ENCODE data around the gene FAM110A. TPM values are rescaled to one million over a fixed set of nuclear protein-coding genes. Genes with fewer than 3 reads are reported as not detected.

FAM110A gene
- total and polyA plus RNA-seq, 2 donors (not counting 3 experiments of a cell fraction or from before 2014, with no cell fraction given) = 4.6 to 5.4 TPM

- Histone ChIP-seq H3K27ac (ENCODE audit: insufficient read depth, low read depth, low read length) (no peak overlapping the region), H4K20me1 (replicated peaks; ENCODE audit: control insufficient read depth, extremely low read depth, insufficient read depth, low read length) (no peaks in the 10 kb centered on the region), H3K79me2 (ENCODE audit: control insufficient read depth, insufficient read depth, low read length) (no peaks in the 10 kb centered on the region), H3K36me3 (ENCODE audit: control insufficient read depth in 2 of 2, extremely low read depth in 1 of 2, insufficient read depth in 2 of 2, low read length in 2 of 2) (no peaks in the 10 kb centered on the region), H3K9me3 (replicated peaks; ENCODE audit: control insufficient read depth, insufficient read depth, low read length) (no peaks in the 10 kb centered on the region), H3K4me2 (ENCODE audit: insufficient read depth, low read length) (no peak overlapping the region), H3K9me1 (replicated peaks; ENCODE audit: control insufficient read depth, extremely low read depth, insufficient read depth, low read length) (no peaks in the 10 kb centered on the region), H3K4me3 (replicated peaks in 1 of 3; ENCODE audit: insufficient read depth in 1 of 3, low read depth in 1 of 3, low read length in 3 of 3) (no peak overlapping the region), H2AFZ (ENCODE audit: low read depth, low read length) (no peak overlapping the region), H3K27me3 (ENCODE audit: control insufficient read depth in 2 of 2, insufficient read depth in 2 of 2, low read length in 2 of 2) (peaks cover 10 to 12% of the 10 kb centered on the region in 2 experiments), H3K4me1 (ENCODE audit: control insufficient read depth, extremely low read depth, insufficient read depth, low read length) (no peaks in the 10 kb centered on the region), H3K9ac (replicated peaks; ENCODE audit: extremely low read depth, insufficient read depth, low read length) (no peak overlapping the region)
- ChIA-PET CTCF (interaction anchor here (1.3 kb wide), 1 partner anchor 68 kb away, joined by 4 read pairs; no protein-coding TSS in a partner anchor), POLR2A (no interaction called here)
- no peak for TF ChIP-seq MYC (IDR thresholded peaks at IDR 0.05; ENCODE audit: low read depth, low read length)
- BruUV-seq (replicated peaks) = no TSS peak
- FAIRE-seq (no peak), DNase-seq (ENCODE audit: low read depth, low spot score) (no peak)
- intact Hi-C loops (cut with micrococcal nuclease) (loop anchor here (1.0 kb wide), 1 partner anchor 68 kb away; no protein-coding TSS in a partner anchor), dilution Hi-C loops (cut with MboI; ENCODE audit: extremely low pct_ligation_motif_present, low sequenced_read_pairs) (no loop called here)
Measured at GRCh38 chr20:887137-887536, 53.6 kb downstream of the FAM110A start.

- no peak overlapping the region for H3K4me2 ChIP-seq (ENCODE audit: insufficient read depth, low read length)
- ChIA-PET POLR2A (no interaction called here), CTCF (interaction anchor here (0.6 to 1.3 kb wide), 3 partner anchors 34 to 69 kb away, joined by 3 to 4 read pairs (median 4); no protein-coding TSS in a partner anchor)
- no peak overlapping the region for H3K27ac ChIP-seq (ENCODE audit: insufficient read depth, low read depth, low read length)
- H3K9me1 ChIP-seq (replicated peaks; ENCODE audit: control insufficient read depth, extremely low read depth, insufficient read depth, low read length) = no peaks in the 10 kb centered on the region
- no peak for TF ChIP-seq POLR2AphosphoS5 (IDR thresholded peaks at IDR 0.05; ENCODE audit: insufficient read depth, low read depth, low read length)
- TF ChIP-seq POLR2A (IDR thresholded peaks at IDR 0.05; ENCODE audit: low read depth, low read length) = no peak
- no peak for TF ChIP-seq CTCF (IDR thresholded peaks at IDR 0.05; ENCODE audit: extremely low read depth in 1 of 2, insufficient read depth in 1 of 2, low read depth in 1 of 2, low read length in 2 of 2)
- TF ChIP-seq MYC (IDR thresholded peaks at IDR 0.05; ENCODE audit: low read depth, low read length) = no peak
- no peak for TF ChIP-seq MAX (IDR thresholded peaks at IDR 0.05; ENCODE audit: insufficient read depth, insufficient read length)
- no peak for TF ChIP-seq GATA2 (IDR thresholded peaks at IDR 0.05; ENCODE audit: insufficient read depth, insufficient read length, low read depth, low read length)
- TF ChIP-seq EZH2 (IDR thresholded peaks at IDR 0.05; ENCODE audit: borderline replicate concordance, low read depth, low read length, severe bottlenecking) = no peak
- TF ChIP-seq FOS (IDR thresholded peaks at IDR 0.05; ENCODE audit: borderline replicate concordance, insufficient read depth, low read length) = no peak
- TF ChIP-seq JUN (IDR thresholded peaks at IDR 0.05; ENCODE audit: borderline replicate concordance, insufficient read depth, insufficient read length, low read depth) = no peak
- no peak overlapping the region for H3K9ac ChIP-seq (replicated peaks; ENCODE audit: extremely low read depth, insufficient read depth, low read length)
- H3K27me3 ChIP-seq (ENCODE audit: control insufficient read depth in 2 of 2, insufficient read depth in 2 of 2, low read length in 2 of 2) = peaks cover 10 to 12% of the 10 kb centered on the region in 2 experiments
- H3K4me1 ChIP-seq (ENCODE audit: control insufficient read depth, extremely low read depth, insufficient read depth, low read length) = no peaks in the 10 kb centered on the region
- H3K9me3 ChIP-seq (replicated peaks; ENCODE audit: control insufficient read depth, insufficient read depth, low read length) = no peaks in the 10 kb centered on the region
- no peaks in the 10 kb centered on the region for H4K20me1 ChIP-seq (replicated peaks; ENCODE audit: control insufficient read depth, extremely low read depth, insufficient read depth, low read length)
- no peaks in the 10 kb centered on the region for H3K36me3 ChIP-seq (ENCODE audit: control insufficient read depth in 2 of 2, extremely low read depth in 1 of 2, insufficient read depth in 2 of 2, low read length in 2 of 2)
- no peak overlapping the region for H3K4me3 ChIP-seq (replicated peaks in 1 of 3; ENCODE audit: insufficient read depth in 1 of 3, low read depth in 1 of 3, low read length in 3 of 3)
- DNase-seq (ENCODE audit: low read depth, low spot score) (no peak), FAIRE-seq (no peak)
- dilution Hi-C loops (cut with MboI; ENCODE audit: extremely low pct_ligation_motif_present, low sequenced_read_pairs) = no loop called here
- no peak overlapping the region for H2AFZ ChIP-seq (ENCODE audit: low read depth, low read length)
- H3K79me2 ChIP-seq (ENCODE audit: control insufficient read depth, insufficient read depth, low read length) = no peaks in the 10 kb centered on the region
- BruUV-seq (replicated peaks) = no TSS peak
- intact Hi-C loops (cut with micrococcal nuclease) = no loop called here
Measured at GRCh38 chr20:888057-888456, 54.5 kb downstream of the FAM110A start.
